Neural crest cell (in vitro differentiated cells): Measurements from ENCODE around the gene RAB3GAP2. TPM values are rescaled to one million over a fixed set of nuclear protein-coding genes. Genes with fewer than 3 reads are reported as not detected.
"Not testable (repeated sequence)": the region's sequence is repeated elsewhere in the genome, so short reads cannot be mapped to it uniquely, and the experiment has no call there.

Experiments
- DNase-seq: peaks from one replicate; pipeline ENCODE4 v3.0.0; 2021; ENCODE audit warnings: low read depth, mixed read lengths, low spot score
- H3K27ac Mint-ChIP-seq: one replicate; pipeline ENCODE4 v1.8.0; 2021; ENCODE audit warnings: mild to moderate bottlenecking, mixed read lengths; ENCODE audit not compliant: unreplicated experiment
- H3K27me3 Mint-ChIP-seq: 2 replicates; pipeline ENCODE4 v1.8.0; 2021; ENCODE audit warnings: low read depth, mild to moderate bottlenecking, mixed read lengths
- H3K36me3 Mint-ChIP-seq: 2 replicates; pipeline ENCODE4 v1.8.0; 2021; ENCODE audit warnings: low read depth, mild to moderate bottlenecking, mixed read lengths
- H3K4me1 Mint-ChIP-seq: 2 replicates; pipeline ENCODE4 v1.8.0; 2021; ENCODE audit warnings: mixed read lengths
- H3K4me3 Mint-ChIP-seq: one replicate; pipeline ENCODE4 v1.8.0; 2021; ENCODE audit warnings: mild to moderate bottlenecking, mixed read lengths
- H3K9me3 Mint-ChIP-seq: 2 replicates; pipeline ENCODE4 v1.8.0; 2021; ENCODE audit warnings: mixed read lengths
- total RNA-seq: library from RNA; stranded (reverse); gene quantifications from 2 replicates; pipeline ENCODE4 v1.2.1, GENCODE V29; 2021
- TF ChIP-seq, protein P1 (sequence below): fragments of 200-600 bp; sonication (generic); conservative IDR thresholded peaks from 2 replicates; pipeline ENCODE4 v1.5.0; 2021; ENCODE audit warnings: antibody characterized with exemption, mild to moderate bottlenecking

RAB3GAP2 gene
- total RNA-seq, 1 donor from 2014 or later: 36.4 TPM

DNA sequence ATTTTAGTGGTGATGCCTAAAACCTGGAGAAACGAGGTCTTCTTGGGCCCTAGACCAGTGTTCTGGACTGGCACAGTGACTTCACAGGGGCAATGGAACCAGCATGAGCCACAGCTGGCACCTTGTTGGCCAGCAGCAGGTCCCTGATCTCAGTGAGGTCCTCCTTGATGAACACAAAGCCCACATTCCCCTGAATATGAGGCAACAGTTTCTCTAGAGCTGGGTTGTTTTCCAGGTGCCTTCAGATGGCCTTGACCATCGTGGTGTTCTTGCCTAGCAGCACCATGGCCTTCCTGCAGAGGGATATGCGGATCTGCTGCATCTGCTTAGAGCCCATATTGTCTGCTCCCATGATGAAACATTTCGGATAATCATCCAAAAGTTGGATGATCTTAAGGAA, 44.9 kb upstream of the RAB3GAP2 start:
- no peaks in the 10 kb centered on the region for H3K4me1 Mint-ChIP-seq
- H3K4me3 Mint-ChIP-seq: no peak overlapping the region
- H3K9me3 Mint-ChIP-seq: no peaks in the 10 kb centered on the region
- TF ChIP-seq, protein P1, sequence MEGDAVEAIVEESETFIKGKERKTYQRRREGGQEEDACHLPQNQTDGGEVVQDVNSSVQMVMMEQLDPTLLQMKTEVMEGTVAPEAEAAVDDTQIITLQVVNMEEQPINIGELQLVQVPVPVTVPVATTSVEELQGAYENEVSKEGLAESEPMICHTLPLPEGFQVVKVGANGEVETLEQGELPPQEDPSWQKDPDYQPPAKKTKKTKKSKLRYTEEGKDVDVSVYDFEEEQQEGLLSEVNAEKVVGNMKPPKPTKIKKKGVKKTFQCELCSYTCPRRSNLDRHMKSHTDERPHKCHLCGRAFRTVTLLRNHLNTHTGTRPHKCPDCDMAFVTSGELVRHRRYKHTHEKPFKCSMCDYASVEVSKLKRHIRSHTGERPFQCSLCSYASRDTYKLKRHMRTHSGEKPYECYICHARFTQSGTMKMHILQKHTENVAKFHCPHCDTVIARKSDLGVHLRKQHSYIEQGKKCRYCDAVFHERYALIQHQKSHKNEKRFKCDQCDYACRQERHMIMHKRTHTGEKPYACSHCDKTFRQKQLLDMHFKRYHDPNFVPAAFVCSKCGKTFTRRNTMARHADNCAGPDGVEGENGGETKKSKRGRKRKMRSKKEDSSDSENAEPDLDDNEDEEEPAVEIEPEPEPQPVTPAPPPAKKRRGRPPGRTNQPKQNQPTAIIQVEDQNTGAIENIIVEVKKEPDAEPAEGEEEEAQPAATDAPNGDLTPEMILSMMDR: no peak
- no peak for DNase-seq
- no peaks in the 10 kb centered on the region for H3K36me3 Mint-ChIP-seq
- no peak overlapping the region for H3K27ac Mint-ChIP-seq
- peaks cover 3% of the 10 kb centered on the region for H3K27me3 Mint-ChIP-seq

- no peak for DNase-seq
- H3K27ac Mint-ChIP-seq: no peak overlapping the region
- TF ChIP-seq, protein P1: no peak
Observed at GRCh38 chr1:220316305-220316704, 44.1 kb upstream of the RAB3GAP2 start.

GRCh38 chr1:220315070-220315839, 43.0 kb upstream of the RAB3GAP2 start:
- Mint-ChIP-seq H3K4me1 (no peaks in the 10 kb centered on the region), H3K36me3 (no peaks in the 10 kb centered on the region), H3K27ac (no peak overlapping the region), H3K4me3 (no peak overlapping the region), H3K27me3 (peaks cover 3% of the 10 kb centered on the region), H3K9me3 (peaks cover 4% of the 10 kb centered on the region)
- DNase-seq: no peak
- TF ChIP-seq, protein P1: no peak

More at GRCh38 chr1:220316305-220316704, 44.1 kb upstream of the RAB3GAP2 start:
- Mint-ChIP-seq H3K4me3 (no peak overlapping the region), H3K9me3 (peaks cover 4% of the 10 kb centered on the region), H3K4me1 (no peaks in the 10 kb centered on the region), H3K36me3 (no peaks in the 10 kb centered on the region), H3K27me3 (peaks cover 3% of the 10 kb centered on the region)

- Mint-ChIP-seq H3K27me3 (peaks cover 3% of the 10 kb centered on the region), H3K9me3 (peaks cover 4% of the 10 kb centered on the region), H3K27ac (no peak overlapping the region), H3K36me3 (no peaks in the 10 kb centered on the region), H3K4me3 (no peak overlapping the region), H3K4me1 (no peaks in the 10 kb centered on the region)
- TF ChIP-seq, protein P1: no peak
- no peak for DNase-seq
Observed at GRCh38 chr1:220313576-220313975, 41.3 kb upstream of the RAB3GAP2 start.

DNA sequence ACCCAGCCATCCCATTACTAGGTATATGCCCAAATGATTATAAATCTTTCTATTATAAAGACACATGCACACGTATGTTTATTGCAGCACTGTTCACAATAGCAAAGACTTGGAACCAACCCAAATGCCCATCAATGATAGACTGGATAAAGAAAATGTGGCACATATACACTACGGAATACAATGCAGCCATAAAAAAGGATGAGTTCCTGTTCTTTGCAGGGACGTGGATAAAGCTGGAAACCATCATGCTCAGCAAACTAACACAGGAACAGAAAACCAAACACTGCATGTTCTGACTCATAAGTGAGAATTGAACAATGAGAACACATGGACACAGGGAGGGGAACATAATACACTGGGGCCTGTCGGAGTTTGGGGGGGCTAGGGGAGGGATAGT, 37.9 kb upstream of the RAB3GAP2 start:
- H3K4me3 Mint-ChIP-seq, DNase-seq: not testable (repeated sequence)

DNA sequence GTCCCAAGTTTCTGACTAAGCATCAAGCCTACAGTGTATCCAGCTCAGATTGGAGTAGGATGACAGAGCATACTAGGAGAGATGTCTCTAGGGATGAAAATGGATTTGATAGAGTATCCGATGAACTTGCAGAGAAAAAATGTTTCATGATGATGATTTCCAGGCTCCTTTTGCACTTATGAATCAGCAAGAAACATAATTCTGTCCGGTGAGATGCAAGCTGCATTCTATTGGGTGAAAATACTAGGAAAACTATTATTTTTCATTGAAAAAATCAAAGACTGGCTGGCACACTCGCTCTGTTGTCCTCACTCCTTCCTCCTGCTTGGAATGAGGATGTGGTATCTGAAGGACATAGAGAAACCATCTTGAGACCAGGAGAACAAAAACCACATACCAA, 35.4 kb upstream of the RAB3GAP2 start:
- Mint-ChIP-seq H3K27me3 (no peaks in the 10 kb centered on the region), H3K4me3 (no peak overlapping the region), H3K36me3 (no peaks in the 10 kb centered on the region), H3K9me3 (peaks cover 7% of the 10 kb centered on the region), H3K27ac (no peak overlapping the region), H3K4me1 (no peaks in the 10 kb centered on the region)
- DNase-seq: no peak
- TF ChIP-seq, protein P1: no peak

More for the DNA sequence above, 37.9 kb upstream of the RAB3GAP2 start:
- H3K9me3 Mint-ChIP-seq, H3K4me1 Mint-ChIP-seq, H3K36me3 Mint-ChIP-seq, H3K27me3 Mint-ChIP-seq, H3K27ac Mint-ChIP-seq: not testable (repeated sequence)
